Skeletal muscle satellite cell (primary cell): ENCODE measurements around the gene LYZL1.

ENCODE experiments used
- H3K27me3 ChIP-seq: 2 replicates; pipeline ENCODE4 v1.7.0; 2013; ENCODE audit warnings: low read length; ENCODE audit not compliant: control insufficient read depth, insufficient read depth
- H3K36me3 ChIP-seq: 2 replicates; pipeline ENCODE4 v1.7.0; 2013; ENCODE audit warnings: mild to moderate bottlenecking, control low read depth, low read length; ENCODE audit not compliant: insufficient read depth
- H3K4me1 ChIP-seq: 2 replicates; pipeline ENCODE4 v1.7.0; 2013; ENCODE audit warnings: low read length; ENCODE audit not compliant: control insufficient read depth, insufficient read depth
- H3K4me2 ChIP-seq: 2 replicates; pipeline ENCODE4 v1.7.0; 2013; ENCODE audit warnings: mild to moderate bottlenecking, low read length
- H3K4me3 ChIP-seq: 2 replicates; pipeline ENCODE4 v1.7.0; 2013; ENCODE audit warnings: low read length
- H3K9ac ChIP-seq: 2 replicates; pipeline ENCODE4 v1.7.0; 2013; ENCODE audit warnings: mild to moderate bottlenecking, low read depth, low read length, moderate library complexity
- H3K9me3 ChIP-seq: replicated peaks from 2 replicates; pipeline ENCODE4 v1.7.0; 2013; ENCODE audit warnings: mild to moderate bottlenecking, control low read depth, low read length

Gene LYZL1

DNA sequence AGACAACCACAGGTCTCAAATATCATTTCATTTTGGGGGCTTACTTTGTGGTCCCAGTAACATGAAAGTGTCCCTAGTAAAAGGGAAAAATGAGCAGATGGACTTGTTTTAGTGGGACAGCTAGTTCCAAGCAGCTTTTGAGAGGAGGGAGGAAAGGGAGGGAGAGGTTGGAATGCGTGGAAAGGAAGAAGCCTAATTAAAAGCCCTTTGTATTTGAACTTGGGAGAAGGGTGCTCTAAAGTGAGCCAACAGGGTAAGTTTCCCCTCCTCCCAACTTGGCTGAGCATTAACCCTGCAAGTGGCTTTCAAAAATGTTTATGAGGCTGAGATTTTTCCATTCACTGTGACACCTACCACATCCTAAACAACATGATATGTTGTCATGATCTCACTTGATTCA lies 38.8 kb upstream of the LYZL1 start:
- no peaks in the 10 kb centered on the region for H3K4me1 ChIP-seq
- H3K4me3 ChIP-seq = no peak overlapping the region
- H3K9ac ChIP-seq = no peak overlapping the region
- no peak overlapping the region for H3K4me2 ChIP-seq
- H3K36me3 ChIP-seq = no peaks in the 10 kb centered on the region
- no peaks in the 10 kb centered on the region for H3K9me3 ChIP-seq
- peaks cover 92% of the 10 kb centered on the region for H3K27me3 ChIP-seq

DNA sequence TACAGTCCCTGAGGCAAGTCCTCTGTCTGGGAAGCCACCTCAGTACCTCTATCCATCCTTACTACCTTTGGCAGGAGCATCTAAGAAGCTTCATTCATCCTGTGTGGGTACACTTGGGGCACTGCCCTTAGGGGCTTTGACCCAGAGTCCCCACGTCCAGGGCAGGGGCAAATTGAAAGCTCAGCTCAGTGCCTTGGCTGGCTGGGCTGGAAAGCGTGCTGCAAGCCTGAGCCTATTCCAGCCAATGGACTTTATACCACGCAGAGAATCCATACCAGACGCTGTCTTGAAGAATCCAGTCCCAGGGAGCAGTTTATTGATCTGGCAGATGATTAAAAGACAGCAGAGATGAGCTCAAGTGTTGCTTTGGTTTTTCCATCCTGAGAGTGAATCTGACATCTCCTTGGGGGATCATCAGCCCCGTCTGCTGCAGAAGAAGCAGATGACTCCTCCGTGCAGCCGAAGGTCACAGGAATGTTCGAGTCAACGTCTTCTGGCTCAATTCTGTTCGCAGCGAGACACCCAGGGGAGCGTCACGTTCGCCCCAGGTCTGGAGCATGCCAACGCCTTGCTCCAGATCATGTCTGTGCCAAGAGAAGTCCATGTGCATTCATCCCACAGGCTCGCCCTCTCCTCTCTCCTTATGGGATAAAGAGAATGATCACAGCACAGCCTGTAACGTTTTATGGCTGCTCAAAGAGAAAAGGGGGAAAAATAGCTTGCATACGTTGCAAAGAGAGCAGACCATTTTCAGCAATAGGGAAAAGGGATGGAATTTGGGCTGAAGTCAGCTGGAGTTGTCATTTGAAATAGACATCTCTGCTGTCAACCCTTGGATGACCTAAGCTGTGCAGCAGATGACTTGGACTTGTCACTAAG lies 35.8 kb upstream of the LYZL1 start:
- Histone ChIP-seq H3K27me3 (peaks cover 85% of the 10 kb centered on the region), H3K36me3 (no peaks in the 10 kb centered on the region), H3K4me3 (no peak overlapping the region), H3K4me1 (peaks cover 20% of the 10 kb centered on the region), H3K4me2 (no peak overlapping the region), H3K9me3 (no peaks in the 10 kb centered on the region), H3K9ac (no peak overlapping the region)

DNA sequence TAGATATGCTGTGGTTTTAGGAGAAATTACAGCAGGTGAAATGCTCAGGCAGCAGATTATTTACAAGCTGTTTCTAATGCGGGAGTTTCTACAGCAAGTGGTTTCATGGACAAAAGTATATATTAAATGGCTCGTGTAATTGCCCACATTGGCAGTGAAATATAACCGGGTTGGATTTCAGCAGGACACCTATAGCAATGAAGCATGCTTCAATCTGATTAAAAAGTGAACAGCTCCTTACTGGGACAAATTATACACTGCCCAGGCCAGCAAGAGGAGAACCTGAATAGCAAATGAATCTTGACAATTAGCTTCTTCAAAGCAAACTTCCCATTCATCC lies 35.2 kb upstream of the LYZL1 start:
- Histone ChIP-seq H3K4me2 (no peak overlapping the region), H3K4me3 (no peak overlapping the region), H3K4me1 (peaks cover 21% of the 10 kb centered on the region), H3K9me3 (no peaks in the 10 kb centered on the region), H3K9ac (no peak overlapping the region), H3K36me3 (no peaks in the 10 kb centered on the region), H3K27me3 (peaks cover 85% of the 10 kb centered on the region)

DNA sequence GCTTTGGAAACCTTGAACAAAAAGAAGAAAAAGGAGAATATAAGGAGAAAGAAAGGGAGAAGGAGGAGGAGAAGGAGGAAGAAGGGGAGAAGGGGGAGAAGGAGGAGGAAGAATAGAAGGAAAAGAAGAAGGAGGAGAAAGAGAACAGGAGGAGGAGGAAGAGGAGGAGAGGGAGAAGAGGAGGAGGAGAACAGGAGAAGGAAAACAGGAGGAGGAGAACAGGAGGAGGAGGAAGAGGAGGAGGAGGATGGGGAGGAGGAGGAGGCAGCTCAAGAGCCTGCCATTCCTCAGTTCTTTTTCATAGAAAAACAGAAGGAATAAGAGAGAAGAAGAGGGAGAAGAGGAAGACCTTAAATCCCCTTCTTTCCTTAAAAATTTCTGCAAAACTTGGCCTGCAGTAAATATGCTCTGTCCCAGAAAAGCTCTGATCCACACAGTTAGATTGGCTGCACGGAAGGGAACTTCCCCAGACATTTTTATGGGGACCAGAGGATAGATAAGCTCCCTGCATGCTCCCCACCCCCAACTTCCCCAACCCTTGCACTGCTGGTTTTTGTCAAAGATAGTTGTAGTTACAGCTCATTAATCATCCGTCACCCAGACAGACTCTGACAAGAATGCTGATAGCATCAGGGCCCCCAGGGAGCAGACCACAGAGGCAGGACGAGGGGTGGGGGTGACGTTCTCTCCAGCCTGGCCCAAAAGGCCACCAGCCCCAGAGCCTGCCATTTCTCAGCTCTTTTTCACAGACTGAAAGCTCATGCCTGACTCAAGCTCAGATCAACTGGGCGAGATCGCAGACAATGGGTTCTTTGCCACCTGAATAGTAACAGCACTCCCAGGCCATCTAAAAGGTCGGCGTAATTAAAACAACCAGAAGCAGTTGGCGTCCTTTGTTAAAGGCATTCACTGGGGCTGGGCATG lies 34.5 kb upstream of the LYZL1 start:
- H3K36me3 ChIP-seq = no peaks in the 10 kb centered on the region
- no peak overlapping the region for H3K4me2 ChIP-seq
- no peaks in the 10 kb centered on the region for H3K9me3 ChIP-seq
- peaks cover 85% of the 10 kb centered on the region for H3K27me3 ChIP-seq
- H3K4me3 ChIP-seq = no peak overlapping the region
- H3K4me1 ChIP-seq = peaks cover 21% of the 10 kb centered on the region
- no peak overlapping the region for H3K9ac ChIP-seq

DNA sequence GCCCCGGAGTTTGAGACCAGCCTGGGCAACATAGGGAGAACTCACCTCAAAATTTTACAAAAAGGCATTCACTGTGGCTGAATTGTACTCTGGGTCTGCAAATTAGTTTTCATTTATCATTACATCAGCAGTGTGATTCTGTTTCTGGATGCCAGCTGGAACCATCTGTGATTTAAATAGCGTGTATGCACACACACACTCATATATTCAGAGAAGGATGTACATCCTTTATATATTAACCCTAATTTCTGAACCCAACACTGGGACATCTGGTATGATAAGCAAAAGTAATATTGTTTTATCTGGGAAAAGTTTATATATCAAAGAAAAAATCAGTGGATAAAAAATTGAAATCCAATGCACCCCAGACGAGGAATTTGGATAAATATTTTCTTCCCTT lies 33.8 kb upstream of the LYZL1 start:
- no peak overlapping the region for H3K4me3 ChIP-seq
- no peak overlapping the region for H3K4me2 ChIP-seq
- H3K27me3 ChIP-seq = peaks cover 86% of the 10 kb centered on the region
- peaks cover 21% of the 10 kb centered on the region for H3K4me1 ChIP-seq
- H3K9me3 ChIP-seq = no peaks in the 10 kb centered on the region
- H3K36me3 ChIP-seq = no peaks in the 10 kb centered on the region
- H3K9ac ChIP-seq = no peak overlapping the region

DNA sequence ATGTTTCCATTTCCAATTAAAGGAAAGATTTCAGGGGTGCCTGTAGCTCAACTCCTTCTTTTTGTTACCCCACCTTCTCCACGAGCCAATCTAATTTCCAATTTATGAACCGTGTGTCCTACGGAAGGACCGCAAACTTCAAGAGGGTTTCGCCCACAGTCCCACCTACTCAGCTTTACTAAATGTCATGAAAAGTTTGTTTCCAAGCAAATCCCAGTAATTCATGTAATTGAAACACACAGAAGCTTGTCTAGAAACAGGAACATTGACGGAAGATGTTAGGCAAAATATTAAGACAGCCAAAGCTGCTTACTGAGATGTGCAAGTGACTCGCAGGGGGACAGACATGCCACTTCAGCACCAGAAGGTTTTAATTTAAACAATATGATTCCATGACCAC lies 32.9 kb upstream of the LYZL1 start:
- H3K27me3 ChIP-seq = peaks cover 79% of the 10 kb centered on the region
- no peak overlapping the region for H3K9ac ChIP-seq
- H3K9me3 ChIP-seq = no peaks in the 10 kb centered on the region
- peaks cover 21% of the 10 kb centered on the region for H3K4me1 ChIP-seq
- H3K4me2 ChIP-seq = no peak overlapping the region
- no peak overlapping the region for H3K4me3 ChIP-seq
- no peaks in the 10 kb centered on the region for H3K36me3 ChIP-seq

DNA sequence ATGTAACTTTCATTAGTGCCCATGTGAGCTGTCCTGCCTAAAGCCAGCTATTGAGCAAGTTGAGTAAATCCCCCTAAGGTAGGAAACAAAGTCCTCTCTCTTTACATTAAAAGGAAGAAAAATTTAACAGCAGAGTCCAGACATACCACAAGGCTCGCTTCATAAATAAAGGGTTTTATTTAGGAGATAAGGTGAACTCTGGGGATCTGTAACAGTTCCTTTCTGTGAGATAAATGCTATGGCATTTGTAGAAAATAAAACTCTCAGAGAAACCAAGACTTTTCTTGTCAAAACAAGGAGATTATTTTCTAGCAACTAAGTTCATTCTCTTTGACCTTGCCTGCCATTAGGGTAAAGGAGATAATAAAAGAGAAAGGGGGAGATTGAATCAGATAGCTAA lies 32.3 kb upstream of the LYZL1 start:
- Histone ChIP-seq H3K36me3 (no peaks in the 10 kb centered on the region), H3K4me3 (no peak overlapping the region), H3K4me1 (peaks cover 21% of the 10 kb centered on the region), H3K4me2 (peak overlapping the region; percentile 51), H3K9ac (no peak overlapping the region), H3K27me3 (peaks cover 79% of the 10 kb centered on the region), H3K9me3 (no peaks in the 10 kb centered on the region)

DNA sequence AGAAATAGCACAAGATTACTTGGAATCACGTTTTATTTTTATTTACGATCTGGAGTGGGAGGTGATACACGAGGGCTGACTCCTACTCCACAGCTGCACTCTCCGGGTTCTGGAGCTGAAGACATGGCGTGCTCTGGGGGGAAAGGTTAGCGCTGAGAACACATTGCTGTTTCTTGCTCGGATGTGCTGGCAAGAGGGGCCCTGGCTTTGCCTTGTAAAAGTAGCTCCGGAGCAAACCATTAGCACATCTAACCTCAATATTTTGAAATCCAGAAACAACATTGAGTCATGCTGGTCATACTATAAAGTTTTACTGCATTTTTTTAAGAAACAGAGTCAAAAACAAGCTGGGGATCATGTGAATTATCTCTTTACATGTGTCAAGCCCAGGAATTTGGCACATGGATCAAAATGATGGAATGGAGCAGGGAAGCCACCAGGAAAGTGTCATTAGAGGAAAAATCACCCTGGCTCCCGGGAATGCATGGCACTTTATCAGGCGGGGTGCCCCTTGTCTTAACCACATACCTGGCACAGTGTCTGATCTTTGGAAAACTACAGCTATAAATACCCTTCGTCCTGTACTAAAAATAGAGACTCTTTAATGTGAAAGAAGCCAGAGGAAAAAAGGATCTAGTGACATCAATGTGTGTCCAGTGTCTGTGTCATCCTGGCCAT lies 31.6 kb upstream of the LYZL1 start:
- H3K27me3 ChIP-seq = peaks cover 79% of the 10 kb centered on the region

DNA sequence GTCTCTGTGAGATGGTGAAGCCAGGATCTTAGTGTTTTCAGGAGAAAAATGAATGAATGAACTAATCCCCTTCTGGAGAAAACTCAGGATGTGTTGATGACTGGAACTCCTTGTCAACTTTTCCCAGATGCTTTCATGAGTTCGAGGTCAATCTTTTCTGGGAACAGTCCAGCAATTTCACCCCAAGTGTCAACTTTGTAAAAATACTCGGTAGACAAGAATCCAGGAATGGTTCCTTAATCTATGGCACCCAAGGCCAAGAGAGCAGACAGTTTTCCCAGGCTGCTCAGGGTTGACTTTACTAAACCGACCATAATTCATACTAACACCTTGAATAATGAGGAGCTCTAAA lies 31.1 kb upstream of the LYZL1 start:
- Histone ChIP-seq H3K4me3 (no peak overlapping the region), H3K27me3 (peaks cover 79% of the 10 kb centered on the region), H3K9ac (no peak overlapping the region), H3K9me3 (no peaks in the 10 kb centered on the region), H3K36me3 (no peaks in the 10 kb centered on the region), H3K4me1 (peaks cover 21% of the 10 kb centered on the region), H3K4me2 (peak overlapping the region; percentile 62)

More for the DNA sequence above, 31.6 kb upstream of the LYZL1 start:
- peaks cover 21% of the 10 kb centered on the region for H3K4me1 ChIP-seq
- H3K4me2 ChIP-seq = peak overlapping the region; percentile 62
- no peak overlapping the region for H3K4me3 ChIP-seq
- no peaks in the 10 kb centered on the region for H3K36me3 ChIP-seq
- no peak overlapping the region for H3K9ac ChIP-seq
- no peaks in the 10 kb centered on the region for H3K9me3 ChIP-seq

DNA sequence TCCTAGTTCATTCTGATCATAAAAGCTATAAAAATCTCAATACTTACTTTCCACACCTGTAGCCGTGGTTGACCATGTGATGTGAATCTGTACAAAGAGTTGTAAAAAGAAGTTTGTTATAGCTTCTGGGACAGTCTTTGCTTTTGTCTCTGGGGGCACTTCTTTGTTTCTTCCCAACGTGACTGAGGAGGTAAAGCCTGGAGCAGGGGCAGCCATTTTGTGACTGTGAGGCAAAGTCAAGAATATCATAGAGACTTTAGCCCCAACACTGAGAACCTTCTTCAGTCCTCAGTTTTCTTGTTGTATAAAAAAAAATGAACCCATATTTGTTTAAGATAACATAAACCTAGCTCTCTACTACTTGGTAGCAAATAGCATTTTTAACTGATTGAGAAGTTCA lies 29.4 kb upstream of the LYZL1 start:
- Histone ChIP-seq H3K36me3 (no peaks in the 10 kb centered on the region), H3K4me3 (no peak overlapping the region), H3K9ac (no peak overlapping the region), H3K9me3 (no peaks in the 10 kb centered on the region), H3K27me3 (peaks cover 71% of the 10 kb centered on the region), H3K4me2 (no peak overlapping the region), H3K4me1 (peaks cover 21% of the 10 kb centered on the region)

DNA sequence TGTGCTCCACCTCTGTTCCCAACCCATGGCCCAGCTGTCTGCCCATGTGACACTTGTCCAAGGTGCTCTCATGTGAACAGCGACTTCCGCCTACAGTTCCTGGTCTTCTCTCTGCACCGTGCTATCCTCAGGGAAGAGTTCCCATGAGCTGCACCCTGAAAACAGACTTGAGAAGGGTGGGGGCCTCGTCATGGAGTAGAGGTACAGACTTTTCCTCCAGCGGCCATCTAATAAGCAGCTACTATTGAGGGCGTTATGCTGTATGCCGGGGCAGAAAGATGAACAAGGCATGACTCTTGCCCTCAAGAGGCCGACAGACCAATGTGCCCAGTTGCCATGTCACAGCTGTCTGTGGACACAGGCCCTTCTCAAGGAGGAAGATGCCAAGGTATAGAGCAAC lies 25.4 kb upstream of the LYZL1 start:
- H3K36me3 ChIP-seq = no peaks in the 10 kb centered on the region
- H3K4me2 ChIP-seq = no peak overlapping the region

More for the DNA sequence above, 25.4 kb upstream of the LYZL1 start:
- Histone ChIP-seq H3K27me3 (peaks cover 70% of the 10 kb centered on the region), H3K9ac (no peak overlapping the region), H3K4me1 (no peaks in the 10 kb centered on the region), H3K9me3 (no peaks in the 10 kb centered on the region), H3K4me3 (no peak overlapping the region)
